CD4-positive, alpha-beta T cell treated with Interleukin-15 for 4 hours (primary cell): ENCODE results near the gene CACNA1I.

ENCODE experiments used
- DNase-seq: peaks from one replicate; pipeline ENCODE4 v3.0.0-alpha.2; 2020; ENCODE audit warnings: low spot score

Gene CACNA1I

GRCh38 chr22:39568278-39568981 is 2.1 kb upstream of the CACNA1I start:
- DNase-seq = no peak

- DNase-seq = no peak
These were observed 1.5 kb upstream of the CACNA1I start for GRCh38 chr22:39569066-39569465.

- DNase-seq = no peak
These were observed 327 bp upstream of the CACNA1I start for GRCh38 chr22:39570226-39570625.

DNA sequence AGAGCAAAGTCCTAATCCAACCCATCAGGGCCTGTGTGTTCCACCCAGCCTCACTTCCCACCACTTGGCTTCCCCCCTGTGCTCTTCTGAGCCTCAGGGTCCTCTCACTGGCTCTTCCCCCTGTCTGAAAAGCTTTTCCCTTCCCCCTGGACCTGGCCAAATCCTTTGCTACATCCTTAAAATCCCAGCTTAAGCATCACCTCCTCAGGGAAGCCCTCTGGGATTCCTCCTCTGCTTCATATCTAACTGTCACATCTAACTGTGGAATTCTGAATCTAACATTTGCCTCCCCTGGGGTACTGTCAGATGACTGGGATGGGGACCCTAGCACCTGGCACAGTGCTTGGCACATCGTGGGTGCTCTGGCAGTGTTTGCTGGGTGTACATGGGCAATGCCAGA is 985 bp downstream of the CACNA1I start:
- no peak for DNase-seq

GRCh38 chr22:39574779-39575551 is 4.4 kb downstream of the CACNA1I start:
- no peak for DNase-seq

- no peak for DNase-seq
These were observed 4.9 kb downstream of the CACNA1I start for GRCh38 chr22:39575552-39575825.

DNA sequence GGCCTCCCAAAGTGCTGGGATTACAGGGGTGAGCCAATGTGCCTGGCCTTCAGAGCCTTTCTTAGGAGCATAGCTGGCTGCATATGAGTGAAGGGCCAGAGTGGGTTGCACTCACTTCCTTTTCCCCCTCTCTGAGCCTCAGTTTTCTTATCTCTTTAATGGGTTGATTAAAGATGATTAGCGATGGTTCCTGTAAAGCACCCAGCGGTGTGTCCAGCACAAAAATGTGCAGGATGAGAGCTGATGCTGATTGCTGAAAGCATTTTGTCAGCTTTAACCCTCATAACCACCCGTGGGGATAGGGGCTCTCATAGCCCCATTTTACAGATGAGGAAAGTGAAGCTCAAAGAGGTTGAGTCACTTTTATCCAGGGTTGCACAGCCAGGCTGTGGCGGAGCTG is 5.5 kb downstream of the CACNA1I start:
- no peak for DNase-seq

DNA sequence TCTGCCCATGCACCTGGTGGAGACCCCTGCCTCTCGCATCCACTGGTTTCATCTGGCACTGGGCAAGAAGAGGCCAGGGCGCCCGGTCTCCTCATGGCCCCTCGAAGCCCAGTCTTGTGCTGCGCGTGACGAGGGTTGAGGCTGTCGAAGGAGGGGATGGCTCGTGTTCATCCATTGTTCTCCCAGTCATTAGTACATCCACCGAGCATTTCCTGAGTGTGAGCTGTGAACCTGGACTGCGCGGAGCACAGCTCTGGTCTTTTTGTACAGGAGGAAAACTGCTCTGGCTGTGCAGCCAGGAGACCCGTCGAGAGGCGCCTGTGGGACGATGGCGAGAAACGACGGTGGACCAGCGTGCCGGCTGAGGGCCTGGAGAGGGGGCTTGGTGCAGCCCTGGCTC is 6.8 kb downstream of the CACNA1I start:
- no peak for DNase-seq

DNA sequence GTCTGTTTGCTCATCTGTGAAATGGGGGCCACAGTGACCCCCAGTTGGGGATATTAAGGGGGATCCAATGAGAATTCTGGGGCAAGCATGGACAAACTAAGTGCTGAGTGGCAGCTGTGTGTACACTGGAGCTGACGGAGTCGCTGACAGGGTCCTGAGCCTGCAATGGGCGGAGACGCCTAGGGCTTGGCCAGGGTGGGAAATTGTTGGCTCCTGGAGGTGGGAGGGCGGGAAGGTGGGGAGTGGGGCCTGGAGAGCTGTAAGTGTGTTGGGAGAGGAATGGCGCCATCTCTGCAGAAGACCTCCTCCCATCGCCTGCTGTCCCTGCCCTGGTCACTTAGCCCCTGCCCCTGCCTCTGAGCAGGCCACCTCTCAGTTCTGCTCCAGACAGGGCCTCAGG is 7.3 kb downstream of the CACNA1I start:
- DNase-seq = no peak

- DNase-seq = no peak
These were observed 9.5 kb downstream of the CACNA1I start for GRCh38 chr22:39580006-39580441.

DNA sequence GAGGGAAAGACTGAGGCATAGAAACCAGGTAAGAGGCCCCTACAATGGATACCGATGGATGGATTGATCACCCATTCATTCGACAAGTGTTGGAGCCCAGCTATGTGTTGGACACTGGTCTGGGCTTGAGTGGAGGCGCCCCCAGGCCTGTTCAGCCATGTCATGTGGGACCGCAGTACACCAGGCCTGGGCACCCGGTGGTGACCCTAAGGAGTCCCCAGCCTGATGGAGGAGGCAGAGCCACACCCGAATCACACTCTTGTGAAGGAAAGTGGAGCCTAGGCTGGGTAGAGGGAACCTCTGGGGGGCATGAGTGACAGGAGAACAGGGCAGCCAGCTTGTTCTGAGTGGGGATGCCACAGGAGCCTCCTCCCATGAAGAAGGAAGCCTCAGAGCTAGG is 10.2 kb downstream of the CACNA1I start:
- DNase-seq = no peak

DNA sequence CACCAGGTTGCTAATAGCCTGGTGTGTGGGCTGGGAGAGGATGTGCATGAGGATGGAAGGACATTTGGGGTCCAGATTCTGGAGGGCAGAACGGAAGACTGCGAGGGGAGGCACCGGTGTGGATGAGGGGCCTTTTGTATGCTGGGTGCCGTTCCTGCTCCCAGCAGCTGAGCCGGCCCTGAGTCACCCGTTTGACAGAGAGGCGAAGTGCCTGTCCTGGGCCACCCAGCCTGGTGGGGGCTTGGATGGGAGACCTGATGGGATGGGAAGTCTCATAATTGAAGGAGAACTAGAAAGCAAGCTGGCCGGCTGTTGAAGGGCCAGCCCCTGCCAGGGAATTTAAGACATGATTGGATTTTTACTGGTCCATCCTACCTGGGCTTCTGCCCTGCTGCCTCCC is 10.8 kb downstream of the CACNA1I start:
- DNase-seq = no peak

DNA sequence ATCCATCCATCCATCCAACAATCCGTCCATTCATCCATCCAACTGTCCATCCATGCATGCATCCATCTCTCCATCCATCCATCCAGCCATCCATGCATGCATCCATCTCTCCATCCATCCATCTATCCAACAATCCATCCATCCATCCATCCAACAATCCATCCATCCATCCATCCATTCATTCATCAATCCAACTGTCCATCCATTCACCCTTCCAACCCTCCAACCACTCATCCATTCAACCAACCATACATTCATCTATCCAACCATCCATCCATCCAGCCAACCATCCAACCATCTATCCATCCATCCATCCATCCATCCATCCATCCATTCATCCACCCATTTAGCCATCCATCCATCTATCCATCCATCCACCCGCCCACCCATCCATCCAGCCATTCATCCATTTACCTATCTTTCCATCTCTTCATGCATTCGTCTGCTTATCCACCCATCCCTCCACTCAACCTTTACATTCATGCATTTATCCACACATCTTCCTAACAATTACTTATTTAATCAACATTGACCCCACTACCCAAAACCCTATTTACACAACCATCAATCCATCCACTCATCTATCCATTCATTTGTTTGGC is 12.6 kb downstream of the CACNA1I start:
- DNase-seq = no peak

DNA sequence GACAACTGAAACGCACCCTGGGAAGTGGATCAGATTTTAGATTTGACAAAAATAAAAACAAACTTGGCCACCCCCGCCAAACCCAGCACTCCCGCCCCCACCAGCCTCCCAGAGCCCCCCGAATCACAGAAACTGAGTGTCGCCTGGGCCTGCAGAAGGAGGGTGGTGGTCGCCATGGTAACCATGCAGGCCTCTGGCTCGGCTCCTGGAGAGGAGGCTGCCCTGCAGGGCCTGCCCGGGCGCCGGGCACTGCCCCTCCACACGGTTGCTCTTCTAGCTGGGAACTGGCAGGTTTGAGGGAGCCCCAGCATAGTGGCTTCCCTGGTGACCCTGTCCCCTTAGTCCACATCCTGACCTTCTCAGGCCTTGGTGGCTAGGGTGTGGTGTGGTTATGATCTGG is 19.3 kb downstream of the CACNA1I start:
- no peak for DNase-seq

DNA sequence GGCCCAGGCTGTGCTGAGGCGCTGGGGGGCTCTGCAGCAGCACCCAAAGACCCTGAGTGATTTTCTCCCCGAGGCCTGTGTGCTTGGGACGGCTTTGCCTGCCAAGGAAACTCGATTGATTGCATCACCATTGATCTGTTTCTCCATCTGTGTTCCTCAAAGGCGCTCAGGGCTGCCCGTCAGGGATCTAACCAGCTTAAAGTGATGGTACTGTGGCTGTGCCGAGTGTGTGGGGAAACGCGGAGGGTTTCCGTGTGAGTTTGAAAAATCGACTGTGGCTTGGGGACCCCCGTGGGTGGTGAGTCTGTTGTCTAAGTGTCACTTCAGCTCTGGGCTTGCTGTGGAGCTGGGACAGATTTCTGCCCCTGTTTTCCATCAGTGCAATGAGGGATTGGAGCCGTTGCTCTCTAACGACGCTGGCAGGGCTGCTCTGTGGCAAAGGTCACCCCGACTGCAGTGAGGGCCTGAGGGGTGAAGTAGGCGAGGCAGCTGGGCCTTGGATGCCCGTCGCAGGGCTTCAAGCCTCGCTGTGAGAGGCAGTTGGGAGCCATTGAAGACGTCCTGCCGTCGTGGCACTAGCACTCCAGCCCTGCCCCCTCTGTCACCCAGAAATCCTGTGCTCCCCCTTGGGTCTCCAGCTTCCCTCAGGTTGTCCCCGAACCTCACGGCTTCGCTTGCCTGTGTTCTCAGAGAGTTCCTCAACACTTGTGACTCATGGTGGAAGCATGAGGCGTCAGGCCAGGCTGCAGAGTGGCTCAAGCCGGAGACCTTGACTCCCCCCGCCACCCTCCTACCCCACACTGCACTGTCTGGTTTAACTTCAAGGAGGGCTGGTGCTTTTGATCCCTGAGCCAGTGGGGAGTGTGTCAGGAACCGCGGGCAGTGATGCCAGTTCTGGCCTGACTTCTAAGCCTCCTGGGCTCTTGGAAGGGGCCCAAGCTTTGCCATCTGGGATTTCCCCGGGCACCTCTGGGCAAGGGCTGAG is 21.8 kb downstream of the CACNA1I start:
- DNase-seq = no peak

- DNase-seq = no peak
These were observed 22.7 kb downstream of the CACNA1I start for GRCh38 chr22:39593066-39593930.

DNA sequence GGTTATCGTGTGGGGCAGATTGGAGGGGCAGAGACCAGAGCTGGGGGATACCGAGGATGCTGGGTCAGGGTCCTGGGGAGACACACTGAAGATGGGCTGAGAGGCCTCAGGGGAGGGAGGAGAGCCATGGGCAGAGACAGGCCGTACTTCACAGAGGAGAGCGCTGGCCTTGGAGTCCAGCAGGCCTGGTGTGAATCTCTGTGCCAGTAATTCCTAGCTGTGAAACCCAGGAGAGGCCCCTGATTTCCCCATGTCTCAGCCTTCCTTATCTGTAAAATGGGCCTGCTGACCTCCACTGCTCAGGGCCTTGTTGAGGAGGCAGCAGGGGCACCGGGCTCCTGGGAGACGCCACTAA is 23.4 kb downstream of the CACNA1I start:
- DNase-seq = no peak

DNA sequence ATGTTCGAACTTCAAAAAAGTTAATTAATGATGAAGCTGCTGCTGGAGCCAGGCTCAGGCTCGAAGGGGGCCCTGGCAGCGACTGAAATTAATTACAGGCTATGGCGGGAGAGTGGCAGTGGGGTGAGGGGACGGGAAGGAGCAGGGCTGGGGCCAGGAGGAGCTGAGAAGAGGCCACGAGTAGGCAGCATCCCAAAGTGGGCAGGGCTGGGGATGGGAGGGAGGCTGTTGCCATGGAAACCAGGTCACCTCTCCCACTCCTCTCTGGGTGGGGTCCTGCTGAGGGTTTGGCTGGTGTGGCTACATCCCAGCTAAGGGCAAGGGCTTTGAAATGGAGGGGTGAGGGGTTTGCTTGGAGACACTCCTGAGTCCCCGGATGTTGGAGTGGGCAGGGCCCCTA is 23.9 kb downstream of the CACNA1I start:
- DNase-seq = no peak

- no peak for DNase-seq
These were observed 25.1 kb downstream of the CACNA1I start for GRCh38 chr22:39595622-39596172.

GRCh38 chr22:39596601-39597000 is 26.0 kb downstream of the CACNA1I start:
- no peak for DNase-seq

- DNase-seq = no peak
These were observed 26.8 kb downstream of the CACNA1I start for GRCh38 chr22:39597236-39597869.
